Activated T-helper 1 cell treated with Interleukin-2 at 50 U/mL for 16 hours (primary cell): ENCODE measurements around the gene MRPS26.
"Not testable (repeated sequence)": the region's sequence is repeated elsewhere in the genome, so short reads cannot be mapped to it uniquely, and the experiment has no call there.

Source experiments
- DNase-seq: peaks from one replicate; pipeline ENCODE4 v3.0.0-alpha.2; 2020; ENCODE audit warnings: low read depth

Gene MRPS26

DNA sequence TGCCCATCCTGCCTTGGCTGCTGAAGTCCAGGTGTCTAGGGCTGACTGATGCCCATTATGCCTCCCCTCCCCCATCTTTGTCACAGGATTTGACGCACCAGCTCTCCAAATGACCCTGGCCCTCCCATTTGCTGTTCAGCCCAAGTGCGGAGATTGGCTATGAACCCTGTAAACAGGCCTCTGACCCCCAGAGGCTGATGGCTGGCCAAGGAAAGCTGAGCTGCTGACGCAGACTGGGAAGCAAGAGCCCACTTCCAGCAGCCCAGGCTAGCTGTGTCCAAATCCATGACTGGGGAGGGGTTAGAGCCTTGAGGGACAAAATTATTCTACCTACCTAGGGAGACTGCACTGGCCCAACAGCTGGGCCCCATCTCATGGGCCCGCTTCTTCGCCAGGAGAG is 3.2 kb upstream of the MRPS26 start:
- DNase-seq: no peak

GRCh38 chr20:3043322-3043721 is 2.5 kb upstream of the MRPS26 start, which contains the start of gene GNRH2:
GNRH2 (plus strand) TSS chr20:3043622; CDS start chr20:3044415, 793 bp downstream.
- DNase-seq: no peak

DNA sequence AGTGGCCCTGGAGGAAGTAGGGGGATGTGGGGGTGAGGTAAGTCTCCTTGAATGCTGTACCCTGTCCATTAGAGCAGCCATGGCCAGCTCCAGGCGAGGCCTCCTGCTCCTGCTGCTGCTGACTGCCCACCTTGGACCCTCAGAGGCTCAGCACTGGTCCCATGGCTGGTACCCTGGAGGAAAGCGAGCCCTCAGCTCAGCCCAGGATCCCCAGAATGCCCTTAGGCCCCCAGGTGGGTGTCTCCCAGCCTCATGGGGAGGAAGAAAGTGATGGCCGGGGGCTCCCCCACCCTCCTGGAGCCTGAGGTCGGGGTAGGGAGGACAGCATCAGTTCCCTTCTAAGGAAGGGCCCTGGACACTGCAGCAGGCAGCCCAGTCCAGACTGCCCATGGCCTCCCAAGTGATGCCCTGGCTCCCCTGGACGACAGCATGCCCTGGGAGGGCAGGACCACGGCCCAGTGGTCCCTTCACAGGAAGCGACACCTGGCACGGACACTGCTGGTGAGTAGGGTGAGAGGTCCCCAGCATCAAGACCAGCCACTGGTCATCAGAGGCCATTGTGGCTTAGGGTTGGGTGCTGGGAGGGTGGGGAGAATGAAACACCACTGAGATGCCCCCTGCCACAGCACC is 1.4 kb upstream of the MRPS26 start:
- no peak for DNase-seq

GRCh38 chr20:3045042-3045815 is 623 bp upstream of the MRPS26 start:
- no peak for DNase-seq

DNA sequence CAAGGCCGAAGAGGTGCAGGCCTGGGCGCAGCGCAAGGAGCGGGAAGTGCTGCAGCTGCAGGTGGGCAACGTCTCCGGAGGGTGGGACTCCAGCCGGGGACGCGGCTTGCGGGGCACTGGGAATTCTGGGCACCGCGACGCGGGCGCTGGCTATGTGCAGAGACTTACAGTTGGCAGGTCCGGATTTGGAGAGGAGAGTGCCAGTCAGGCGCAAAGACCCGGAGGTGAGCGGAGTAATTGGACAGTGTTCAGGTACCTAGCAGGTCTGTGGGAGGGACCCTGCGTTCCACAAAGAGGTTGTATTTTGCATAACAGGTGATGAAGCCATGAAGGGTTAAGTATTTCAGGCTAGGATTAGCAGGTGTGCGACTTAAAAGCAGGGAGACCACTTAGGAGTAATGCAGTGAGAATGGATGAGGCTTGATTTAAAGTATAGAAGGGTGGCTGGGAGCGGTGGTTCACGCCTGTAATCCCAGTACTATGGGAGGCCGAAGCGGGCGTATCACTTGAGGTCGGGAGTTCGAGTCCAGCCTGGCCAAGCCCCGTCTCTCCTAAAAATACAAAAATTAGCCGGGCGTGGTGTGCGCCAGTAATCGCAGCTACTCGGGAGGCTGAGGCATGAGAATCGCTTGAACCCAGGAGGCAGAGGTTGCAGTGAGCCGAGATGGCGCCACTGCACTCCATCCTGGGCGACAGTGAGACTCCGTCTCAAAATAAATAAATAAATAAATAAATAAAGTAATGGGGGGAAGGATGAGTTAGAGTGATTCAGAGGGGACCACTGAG is 1.0 kb downstream of the MRPS26 start:
- no peak for DNase-seq

DNA sequence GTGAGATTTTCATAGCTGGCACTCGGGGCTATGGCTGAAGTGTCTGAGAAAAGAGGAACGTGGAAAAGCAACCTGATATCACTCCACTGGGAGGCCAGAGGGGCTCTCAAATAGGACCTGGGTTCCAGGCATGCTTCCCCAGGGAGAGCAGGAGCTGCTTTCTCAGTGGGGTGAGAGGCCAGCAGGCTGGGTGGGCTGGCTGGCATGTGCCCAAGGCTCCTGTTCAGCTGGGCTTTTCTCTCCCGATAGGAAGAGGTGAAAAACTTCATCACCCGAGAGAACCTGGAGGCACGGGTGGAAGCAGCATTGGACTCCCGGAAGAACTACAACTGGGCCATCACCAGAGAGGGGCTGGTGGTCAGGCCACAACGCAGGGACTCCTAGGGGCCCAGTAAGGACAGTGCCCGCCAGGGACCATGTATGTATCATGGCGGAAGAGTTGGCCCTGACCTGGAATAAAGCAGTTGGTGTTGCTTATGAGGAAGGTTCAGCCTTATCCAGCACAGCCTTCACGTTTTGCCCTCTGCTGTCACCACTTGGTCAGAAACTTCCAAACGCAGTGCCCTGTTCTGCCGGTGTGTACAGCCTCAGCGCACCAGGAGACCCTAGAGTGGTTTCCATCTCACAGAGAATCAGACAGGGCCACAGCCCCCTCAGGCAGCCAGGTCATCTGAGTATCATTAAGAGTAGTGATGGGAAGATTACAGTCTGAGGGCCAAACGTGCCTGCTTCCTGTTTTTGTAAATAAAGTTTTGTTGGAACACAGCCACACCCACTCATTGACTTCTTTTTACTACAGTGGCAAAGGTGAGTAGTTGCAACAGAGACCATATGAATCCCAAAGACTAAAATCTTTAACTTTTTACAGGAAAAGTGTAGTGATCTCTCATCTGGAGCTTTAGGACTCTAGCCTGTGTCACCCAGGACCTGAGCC is 1.9 kb downstream of the MRPS26 start:
- DNase-seq: no peak

- no peak for DNase-seq
Observed at GRCh38 chr20:3051385-3052019, 5.7 kb downstream of the MRPS26 start.

- DNase-seq: no peak
Observed at GRCh38 chr20:3059489-3059888, 13.6 kb downstream of the MRPS26 start.

DNA sequence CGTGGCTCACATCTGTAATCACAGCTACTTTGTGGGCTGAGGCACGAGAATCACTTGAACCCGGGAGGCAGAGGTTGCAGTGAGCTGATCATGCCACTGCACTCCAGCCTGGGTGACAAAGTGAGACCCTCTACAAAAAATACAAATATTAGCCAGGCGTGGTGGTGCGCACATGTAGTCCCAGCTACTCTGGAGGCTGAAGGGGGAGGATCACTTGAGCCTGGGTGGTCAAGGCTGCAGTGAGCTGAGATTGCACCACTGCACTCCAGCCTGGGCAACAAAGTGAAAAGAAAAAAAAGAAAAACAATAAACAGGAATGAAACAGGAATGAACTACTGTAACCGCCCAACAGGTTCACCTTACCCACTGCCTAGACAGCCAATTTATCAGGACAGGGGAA is 18.3 kb downstream of the MRPS26 start:
- not testable (repeated sequence) for DNase-seq

DNA sequence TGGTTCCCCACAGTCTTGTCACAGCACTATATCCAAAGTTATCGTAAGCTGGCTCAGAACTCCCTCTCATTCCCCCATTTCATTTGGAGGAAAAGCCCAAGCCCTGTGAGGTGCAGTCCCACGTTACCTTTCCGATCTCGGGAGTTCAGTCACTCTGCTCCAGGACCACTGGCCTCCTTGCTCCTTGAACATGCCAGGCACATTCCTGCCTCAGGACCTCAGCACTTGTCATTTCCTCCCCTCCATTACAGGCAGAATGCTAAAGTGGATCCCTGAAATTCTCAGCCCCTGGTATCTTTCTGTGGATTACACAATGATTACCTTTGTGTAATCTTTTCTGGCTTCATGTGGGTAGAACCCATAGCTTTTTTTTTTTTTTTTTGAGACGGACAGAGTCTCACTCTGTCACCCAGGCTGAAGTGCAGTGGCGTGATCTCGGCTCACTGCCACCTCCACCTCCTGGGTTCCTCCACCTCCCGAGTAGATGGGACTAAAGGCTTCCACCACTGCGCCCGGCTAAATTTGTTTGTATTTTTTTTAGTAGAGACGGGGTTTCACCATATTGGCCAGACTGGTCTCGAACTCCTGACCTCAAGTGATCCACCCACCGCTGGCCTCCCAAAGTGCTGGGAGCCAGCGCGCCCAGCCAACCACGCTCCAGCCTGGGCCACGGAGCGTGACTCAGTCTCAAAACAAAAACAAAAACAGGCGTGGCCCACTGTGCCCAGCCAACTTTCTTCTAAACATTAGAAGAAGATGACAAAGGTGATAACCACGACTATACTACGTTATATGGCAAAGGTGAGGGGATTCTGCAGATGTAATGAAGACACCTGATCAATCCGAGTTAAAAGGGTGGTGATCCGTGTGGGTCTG is 21.5 kb downstream of the MRPS26 start:
- no peak for DNase-seq

DNA sequence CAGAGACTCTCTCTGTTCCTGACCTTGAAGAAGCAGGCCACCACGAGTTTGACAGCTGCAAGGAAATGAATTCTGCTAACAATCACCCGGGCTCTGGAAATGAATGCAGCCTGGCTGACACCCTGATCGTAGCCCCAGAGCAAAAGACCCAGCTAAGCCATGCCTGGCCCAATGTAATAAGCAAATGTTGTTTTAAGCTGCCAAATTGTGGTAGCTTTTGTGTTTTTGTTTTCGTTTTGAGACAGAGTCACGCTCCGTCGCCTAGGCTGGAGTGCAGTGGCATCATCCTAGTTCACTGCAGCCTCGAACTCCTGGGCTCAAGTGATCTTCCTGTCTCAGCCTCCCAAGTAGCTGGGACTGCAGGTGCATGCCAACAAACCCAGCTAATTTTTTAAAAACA is 22.2 kb downstream of the MRPS26 start:
- DNase-seq: no peak

GRCh38 chr20:3068986-3069900 is 23.4 kb downstream of the MRPS26 start:
- no peak for DNase-seq

DNA sequence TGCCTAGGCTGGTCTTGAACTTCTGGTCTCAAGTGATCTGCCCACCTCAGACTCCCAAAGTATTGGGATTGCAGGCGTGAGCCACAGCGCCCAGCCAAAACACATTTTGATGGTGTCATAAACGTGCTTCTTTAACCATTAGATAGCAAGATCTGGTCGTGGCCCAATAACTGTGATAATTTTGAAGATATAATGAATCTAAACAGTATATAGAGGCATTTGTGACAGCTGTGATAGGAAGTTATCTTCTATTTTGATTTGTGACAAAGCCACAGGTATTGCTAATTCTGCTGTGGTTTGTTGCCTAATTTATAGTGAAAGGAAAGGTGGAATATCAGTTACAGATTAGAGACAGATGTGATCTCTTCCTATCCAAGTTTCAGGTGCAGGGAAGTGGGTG is 24.9 kb downstream of the MRPS26 start:
- no peak for DNase-seq

DNA sequence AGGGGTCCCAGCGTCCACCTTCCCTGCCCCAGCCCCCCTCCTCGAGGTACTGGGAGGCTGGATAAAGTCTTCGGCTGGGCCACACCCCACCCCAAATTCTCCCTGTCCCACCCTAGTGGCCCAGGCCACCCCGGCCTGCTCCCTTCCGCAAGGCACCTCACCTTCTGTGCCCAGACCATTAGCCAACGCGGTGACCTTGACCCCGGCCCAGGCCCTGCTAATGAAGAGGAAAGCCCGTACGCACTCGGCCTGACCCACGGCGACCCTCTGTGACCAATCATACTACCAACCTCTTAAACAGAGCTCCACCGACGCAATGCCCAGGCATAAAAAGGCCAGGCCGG is 25.4 kb downstream of the MRPS26 start:
- no peak for DNase-seq

- DNase-seq: peak; percentile 63
Observed at GRCh38 chr20:3071610-3072529, 26.0 kb downstream of the MRPS26 start, which contains the start of gene OXT. OXT (plus strand) TSS chr20:3071620; CDS start chr20:3071656, 36 bp downstream.

DNA sequence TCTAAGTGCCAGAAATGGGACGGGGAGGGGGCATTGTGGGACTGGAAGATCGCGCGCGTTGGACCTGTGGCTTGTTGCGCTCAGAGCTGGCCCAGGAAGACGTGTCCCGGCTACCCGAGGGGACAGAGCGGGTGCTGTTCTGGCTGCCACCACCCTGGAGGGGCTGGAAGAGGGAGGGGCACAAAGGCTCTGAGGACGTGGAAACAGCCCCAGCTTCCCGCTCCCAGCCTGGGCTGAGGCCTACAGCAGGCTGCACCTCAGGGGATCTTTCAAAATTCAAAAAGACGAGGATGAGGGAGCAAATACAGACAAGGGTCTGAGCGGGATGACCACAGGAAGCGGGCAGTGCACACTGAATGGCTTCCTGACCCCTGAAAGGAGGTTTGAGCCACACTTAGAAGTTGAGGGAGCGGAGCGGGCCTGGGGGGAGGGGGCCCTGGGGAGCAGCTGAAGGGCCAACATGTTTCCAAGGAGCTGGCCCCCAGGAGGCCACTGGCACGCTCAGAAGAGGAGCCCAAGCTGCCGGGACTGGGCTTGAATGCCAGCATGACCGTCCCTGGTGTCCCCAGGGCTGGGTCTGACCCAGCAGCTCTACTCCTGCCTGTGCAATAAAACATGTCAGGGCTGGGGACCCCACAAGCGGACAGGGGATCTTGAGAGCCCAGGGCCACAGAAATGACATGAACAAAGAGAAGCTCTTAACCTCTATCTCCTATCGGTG is 26.8 kb downstream of the MRPS26 start:
- no peak for DNase-seq

DNA sequence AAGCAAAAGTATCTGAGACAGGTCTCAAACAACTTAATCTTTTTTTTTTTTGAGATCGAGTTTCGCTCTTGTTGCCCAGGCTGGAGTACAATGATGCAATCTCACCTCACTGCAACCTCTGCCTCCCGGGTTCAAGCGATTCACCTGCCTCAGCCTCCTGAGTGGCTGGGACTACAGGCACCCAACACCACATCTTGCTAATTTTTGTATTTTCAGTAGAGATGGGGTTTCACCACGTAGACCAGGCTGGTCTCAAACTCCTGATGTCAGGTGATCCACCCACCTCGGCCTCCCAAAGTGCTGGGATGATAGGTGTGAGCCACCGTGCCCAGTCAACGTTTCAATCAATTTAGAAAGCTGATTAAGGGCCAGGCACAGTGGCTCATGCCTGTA is 27.4 kb downstream of the MRPS26 start:
- not testable (repeated sequence) for DNase-seq
